Thoracic aorta (tissue), 2 donors: ENCODE results near the gene PIP5K1C. TPM values are rescaled to one million over a fixed set of nuclear protein-coding genes. Genes with fewer than 3 reads are reported as not detected.

Experiments
- ATAC-seq: fragments of 150-250 bp; one replicate; pipeline ENCODE4 v1.8.0; 2017; ENCODE audit warnings: low read depth; ENCODE audit not compliant: insufficient number of reproducible peaks, low FRiP score
- DNase-seq: peaks from one replicate; pipeline ENCODE4 v3.0.0-alpha.2; 2020; ENCODE audit warnings: low spot score
- H3K27ac ChIP-seq, 2 donors: fragments of 200-600 bp; sonication (generic); 1 replicate in 1 of 2; 2 replicates in 1 of 2; pipeline ENCODE4 v1.5.1; 2016; ENCODE audit warnings: mild to moderate bottlenecking in 2 of 2, moderate library complexity in 2 of 2
- H3K27me3 ChIP-seq: fragments of 200-600 bp; sonication (generic); replicated peaks from 2 replicates; pipeline ENCODE4 v1.6.0; 2016; ENCODE audit warnings: mild to moderate bottlenecking; ENCODE audit not compliant: insufficient read depth
- H3K36me3 ChIP-seq: fragments of 200-600 bp; sonication (generic); one replicate; pipeline ENCODE4 v1.5.1; 2016
- H3K4me1 ChIP-seq, 2 donors: fragments of 200-600 bp; sonication (generic); 1 replicate in 1 of 2; 2 replicates in 1 of 2; pipeline versions ENCODE4 v1.5.1 to v1.6.0; 2016; ENCODE audit warnings: low read depth in 2 of 2, mild to moderate bottlenecking in 1 of 2; ENCODE audit not compliant: control insufficient read depth in 1 of 2
- H3K4me3 ChIP-seq: fragments of 200-600 bp; sonication (generic); 2 replicates; pipeline ENCODE4 v1.5.1; 2016; ENCODE audit warnings: mild to moderate bottlenecking
- H3K9me3 ChIP-seq: fragments of 200-600 bp; sonication (generic); 2 replicates; pipeline ENCODE4 v1.5.1; 2016
- CTCF ChIP-seq: fragments of 200-600 bp; sonication (generic); IDR thresholded peaks from one replicate; pipeline ENCODE4 v1.5.1; 2019; ENCODE audit warnings: antibody characterized with exemption
- total RNA-seq, 2 donors: library from RNA; depleted of rRNA; stranded (reverse); fragments of >200 nt; gene quantifications; one replicate each; pipeline versions ENCODE4 v1.1.0 to v1.2.3, GENCODE V29; 2016

Gene PIP5K1C
- total RNA-seq, 2 donors from 2014 or later: 82.6 to 84.5 TPM

DNA sequence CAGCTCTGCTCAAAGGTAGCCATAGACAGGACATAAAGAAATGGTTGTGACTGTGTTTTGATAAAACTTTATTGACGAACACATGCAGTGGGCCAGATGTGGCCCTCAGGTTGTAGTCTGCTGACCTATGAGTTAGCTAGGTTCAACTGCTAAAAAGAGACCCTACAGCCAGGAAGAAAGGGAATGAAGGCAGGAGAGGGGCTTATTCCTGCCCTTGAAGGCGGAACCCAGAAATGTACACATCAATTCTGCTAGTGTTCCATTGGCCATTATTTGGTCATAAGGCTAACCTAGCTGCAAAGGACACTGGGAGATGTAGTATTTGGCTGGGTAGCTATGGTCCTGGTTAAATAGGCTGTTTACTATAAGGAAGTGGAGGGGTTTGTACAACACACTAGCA is 43.2 kb upstream of the PIP5K1C start:
- no peak for ATAC-seq
- Histone ChIP-seq H3K9me3 (no peaks in the 10 kb centered on the region), H3K4me1 (no peaks in the 10 kb centered on the region), H3K27ac (no peak overlapping the region), H3K36me3 (no peaks in the 10 kb centered on the region), H3K27me3 (no peaks in the 10 kb centered on the region), H3K4me3 (no peak overlapping the region)
- DNase-seq: no peak
- no peak for TF ChIP-seq CTCF

- Histone ChIP-seq H3K27ac (no peak overlapping the region), H3K9me3 (no peaks in the 10 kb centered on the region), H3K27me3 (no peaks in the 10 kb centered on the region), H3K4me1 (no peaks in the 10 kb centered on the region), H3K36me3 (no peaks in the 10 kb centered on the region), H3K4me3 (no peak overlapping the region)
- no peak for ATAC-seq
- no peak for TF ChIP-seq CTCF
- no peak for DNase-seq
Measured at GRCh38 chr19:3740431-3740830, 40.2 kb upstream of the PIP5K1C start.

DNA sequence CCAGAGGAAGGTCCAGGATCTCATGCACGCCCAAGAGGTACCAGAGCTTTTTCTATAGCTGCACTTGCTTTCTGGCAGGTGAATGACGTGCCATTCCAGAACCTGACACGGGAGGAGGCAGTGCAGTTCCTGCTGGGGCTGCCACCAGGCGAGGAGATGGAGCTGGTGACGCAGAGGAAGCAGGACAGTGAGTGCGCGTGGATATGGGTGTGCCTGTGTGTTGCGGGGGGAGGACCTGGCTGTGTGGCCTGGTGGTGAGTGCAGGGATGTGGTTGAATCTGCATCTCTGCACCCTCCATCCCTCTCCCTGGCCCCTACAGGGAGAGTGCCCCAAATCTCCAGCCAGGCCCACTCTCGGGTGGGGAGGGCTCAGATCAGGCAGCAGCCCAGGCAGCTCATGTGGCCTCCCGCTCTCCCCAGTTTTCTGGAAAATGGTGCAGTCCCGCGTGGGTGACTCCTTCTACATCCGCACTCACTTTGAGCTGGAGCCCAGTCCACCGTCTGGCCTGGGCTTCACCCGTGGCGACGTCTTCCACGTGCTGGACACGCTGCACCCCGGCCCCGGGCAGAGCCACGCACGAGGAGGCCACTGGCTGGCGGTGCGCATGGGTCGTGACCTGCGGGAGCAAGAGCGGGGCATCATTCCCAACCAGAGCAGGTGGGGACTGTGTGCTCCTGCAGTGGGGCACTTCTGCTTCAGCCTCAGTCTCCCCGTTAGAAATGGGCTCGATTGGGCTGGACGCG is 38.4 kb upstream of the PIP5K1C start:
- H3K27me3 ChIP-seq: no peaks in the 10 kb centered on the region
- DNase-seq (no peak), ATAC-seq (no peak)
- no peak overlapping the region for H3K27ac ChIP-seq
- no peak overlapping the region for H3K4me3 ChIP-seq
- no peak for TF ChIP-seq CTCF
- no peaks in the 10 kb centered on the region for H3K9me3 ChIP-seq
- no peaks in the 10 kb centered on the region for H3K36me3 ChIP-seq
- H3K4me1 ChIP-seq: no peaks in the 10 kb centered on the region

DNA sequence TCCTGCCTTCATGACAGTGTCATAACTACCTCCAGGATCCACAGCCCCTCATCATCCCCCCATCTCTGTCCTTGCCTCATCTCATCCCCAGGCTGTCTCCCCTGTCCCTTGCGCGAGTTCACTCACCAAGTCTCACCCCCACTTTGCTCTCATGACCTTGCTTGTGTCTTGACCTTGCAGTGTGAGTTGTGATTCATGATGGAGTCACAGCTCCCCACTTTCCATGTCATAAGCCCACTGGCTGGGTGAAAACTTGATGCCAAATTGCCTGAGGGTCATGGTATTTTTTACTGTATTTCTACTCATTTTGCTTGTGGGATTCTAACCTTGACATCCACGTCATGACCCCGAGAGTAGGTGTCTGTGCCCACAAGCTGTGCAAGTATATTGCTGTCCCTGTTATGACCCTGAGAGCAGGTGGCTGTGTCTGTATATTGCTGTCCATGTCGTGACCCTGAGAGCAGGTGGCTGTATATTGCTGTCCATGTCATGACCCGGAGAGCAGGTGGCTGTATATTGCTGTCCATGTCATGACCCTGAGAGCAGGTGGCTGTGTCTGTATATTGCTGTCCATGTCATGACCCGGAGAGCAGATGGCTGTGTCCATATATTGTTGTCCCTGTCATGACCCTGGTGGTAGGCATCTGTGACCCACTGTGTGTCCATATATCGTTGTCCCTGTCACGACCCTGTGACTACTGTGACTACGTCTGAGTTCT is 37.4 kb upstream of the PIP5K1C start:
- no peaks in the 10 kb centered on the region for H3K4me1 ChIP-seq
- no peak overlapping the region for H3K27ac ChIP-seq
- DNase-seq (no peak), ATAC-seq (no peak)
- TF ChIP-seq CTCF: no peak
- H3K36me3 ChIP-seq: no peaks in the 10 kb centered on the region
- H3K9me3 ChIP-seq: no peaks in the 10 kb centered on the region
- H3K27me3 ChIP-seq: no peaks in the 10 kb centered on the region
- H3K4me3 ChIP-seq: no peak overlapping the region

DNA sequence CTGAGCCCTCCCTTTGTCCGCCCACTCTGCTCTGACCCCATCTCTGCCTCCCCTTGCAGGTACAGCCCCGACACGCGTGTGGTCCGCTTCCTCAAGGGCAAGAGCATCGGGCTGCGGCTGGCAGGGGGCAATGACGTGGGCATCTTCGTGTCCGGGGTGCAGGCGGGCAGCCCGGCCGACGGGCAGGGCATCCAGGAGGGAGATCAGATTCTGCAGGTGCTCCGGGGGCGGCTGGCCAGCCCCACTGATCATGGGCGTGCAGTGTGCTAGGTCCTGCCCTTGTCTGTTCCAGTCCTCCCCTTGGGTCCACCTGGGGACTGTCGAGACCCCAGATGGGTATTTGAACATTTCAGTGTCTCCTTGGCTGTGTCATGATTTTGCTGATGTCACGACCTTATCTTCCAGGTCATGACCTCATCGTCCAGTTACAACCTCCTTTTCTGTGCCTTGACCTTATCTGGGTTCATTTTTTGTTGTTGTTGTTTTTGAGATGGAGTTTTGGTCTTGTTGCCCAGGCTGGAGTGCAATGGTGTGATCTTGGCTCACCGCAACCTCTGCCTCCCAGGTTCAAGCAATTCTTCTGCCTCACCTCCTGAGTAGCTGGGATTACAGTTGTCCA is 35.9 kb upstream of the PIP5K1C start:
- H3K27ac ChIP-seq: no peak overlapping the region
- H3K4me3 ChIP-seq: no peak overlapping the region
- no peaks in the 10 kb centered on the region for H3K27me3 ChIP-seq
- no peaks in the 10 kb centered on the region for H3K9me3 ChIP-seq
- no peak for DNase-seq
- H3K36me3 ChIP-seq: no peaks in the 10 kb centered on the region
- TF ChIP-seq CTCF: no peak
- ATAC-seq: no peak
- no peaks in the 10 kb centered on the region for H3K4me1 ChIP-seq
